ENCODE results near the gene PYGO1. TPM values are rescaled to one million over a fixed set of nuclear protein-coding genes. Genes with fewer than 3 reads are reported as not detected.
A peak's percentile ranks its signal among the peaks of the same experiment; 100 is the strongest.

Gene PYGO1
- total RNA-seq (2022) (7.8 and 8.9 TPM in 2 replicates), Bru-seq, nascent RNA (percentile 69 among the genes with signal in this experiment), BruChase-seq, experiment 1, labeled RNA remaining after a 2-hour chase (percentile 77 among the genes with signal in this experiment), BruChase-seq, experiment 2, labeled RNA remaining after a 6-hour chase (percentile 73 among the genes with signal in this experiment)
- long read RNA-seq, full-length matches to known transcripts = 2 of 5 reads
- long read RNA-seq, partial matches to known transcripts = 1 of 5 reads
- long read RNA-seq, other reads (novel, unspliced or antisense) = 2 of 5 reads

DNA sequence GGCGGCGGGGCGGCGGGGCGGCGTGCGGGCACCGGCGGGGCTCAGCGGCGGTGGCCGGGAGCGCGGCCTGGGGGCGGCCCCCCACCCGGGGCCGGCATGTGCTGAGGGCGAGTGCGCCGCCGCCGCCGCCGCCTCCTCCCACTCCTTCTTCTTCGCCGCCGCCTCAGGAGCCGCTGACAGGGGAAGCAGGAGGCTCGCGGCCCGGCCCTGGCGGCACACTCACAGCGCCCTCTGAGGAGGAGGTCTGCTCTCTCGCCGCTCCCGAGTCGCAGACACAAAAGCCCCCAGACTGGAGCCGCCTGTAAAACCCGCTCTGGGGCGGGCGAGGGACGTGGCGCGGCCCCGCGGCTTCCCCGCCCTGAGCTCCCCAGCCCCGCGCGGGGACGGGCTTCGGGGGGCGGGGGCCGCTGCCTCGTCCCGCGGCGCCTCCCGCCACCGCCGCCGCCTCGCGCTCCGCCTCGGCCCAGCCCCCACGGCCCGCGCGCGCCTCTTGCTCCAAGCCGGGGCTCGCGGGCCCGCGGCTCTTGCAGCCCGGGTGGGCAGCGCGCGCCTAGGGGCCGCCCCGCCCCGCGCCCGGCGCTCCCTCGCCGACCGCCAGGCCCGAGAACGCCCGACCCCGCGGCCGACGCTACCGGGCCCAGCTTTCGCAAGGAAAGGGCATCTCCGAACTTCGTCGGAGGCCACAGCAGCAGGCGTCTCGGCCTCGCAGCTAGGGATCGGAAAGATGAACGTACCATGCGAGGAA, at the start of gene PYGO1:
Gene PYGO1, minus strand, starts transcription at position 276 of the 745 bp plus-strand sequence. CDS start 462 bp downstream, outside the sequence.
- CTCF ChIA-PET = no interaction called here
- Mint-ChIP-seq H3K4me3 (ENCODE audit: unreplicated experiment) (no peak within 1 kb of the TSS), H3K27ac (ENCODE audit: unreplicated experiment) (peak within 1 kb of the TSS; percentile 56), H3K9me3 (ENCODE audit: unreplicated experiment) (no peaks in the 10 kb centered on the region), H3K36me3 (ENCODE audit: insufficient read depth, unreplicated experiment) (no peaks in the 10 kb centered on the region), H3K4me1 (ENCODE audit: low read depth, unreplicated experiment) (peaks cover 5% of the 10 kb centered on the region), H3K27me3 (ENCODE audit: insufficient read depth, unreplicated experiment) (peaks cover 3% of the 10 kb centered on the region)
- TF ChIP-seq, protein P1, sequence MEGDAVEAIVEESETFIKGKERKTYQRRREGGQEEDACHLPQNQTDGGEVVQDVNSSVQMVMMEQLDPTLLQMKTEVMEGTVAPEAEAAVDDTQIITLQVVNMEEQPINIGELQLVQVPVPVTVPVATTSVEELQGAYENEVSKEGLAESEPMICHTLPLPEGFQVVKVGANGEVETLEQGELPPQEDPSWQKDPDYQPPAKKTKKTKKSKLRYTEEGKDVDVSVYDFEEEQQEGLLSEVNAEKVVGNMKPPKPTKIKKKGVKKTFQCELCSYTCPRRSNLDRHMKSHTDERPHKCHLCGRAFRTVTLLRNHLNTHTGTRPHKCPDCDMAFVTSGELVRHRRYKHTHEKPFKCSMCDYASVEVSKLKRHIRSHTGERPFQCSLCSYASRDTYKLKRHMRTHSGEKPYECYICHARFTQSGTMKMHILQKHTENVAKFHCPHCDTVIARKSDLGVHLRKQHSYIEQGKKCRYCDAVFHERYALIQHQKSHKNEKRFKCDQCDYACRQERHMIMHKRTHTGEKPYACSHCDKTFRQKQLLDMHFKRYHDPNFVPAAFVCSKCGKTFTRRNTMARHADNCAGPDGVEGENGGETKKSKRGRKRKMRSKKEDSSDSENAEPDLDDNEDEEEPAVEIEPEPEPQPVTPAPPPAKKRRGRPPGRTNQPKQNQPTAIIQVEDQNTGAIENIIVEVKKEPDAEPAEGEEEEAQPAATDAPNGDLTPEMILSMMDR (IDR thresholded peaks at IDR 0.05; ENCODE audit: insufficient read depth in 1 of 2, low read depth in 1 of 2, low read length in 1 of 2, severe bottlenecking in 1 of 2, unreplicated experiment in 1 of 2) = peak in 1 of 2 experiments; percentile 18
- Histone ChIP-seq H3K27me3 (replicated peaks; ENCODE audit: control insufficient read depth, insufficient read depth, low read length) (no peaks in the 10 kb centered on the region), H3K36me3 (ENCODE audit: control insufficient read depth, insufficient read depth, low read length) (no peaks in the 10 kb centered on the region), H3K9me3 (no peaks in the 10 kb centered on the region), H3K4me3 (ENCODE audit: low read depth, low read length) (peak within 1 kb of the TSS; percentile 67), H3K4me1 (no peaks in the 10 kb centered on the region)
- intact Hi-C loops (cut with micrococcal nuclease; ENCODE audit: unreplicated experiment) = loop anchor here (5.0 kb wide), 1 partner anchor 61 kb away; no protein-coding TSS in a partner anchor
- no TSS peak for BruUV-seq (replicated peaks)
- DNase-seq = peak; percentile 72 to 78
- POLR2A ChIA-PET = no interaction called here

GRCh38 chr15:55637086-55637485, 48.9 kb upstream of the PYGO1 start:
- Mint-ChIP-seq H3K27me3 (ENCODE audit: insufficient read depth, unreplicated experiment) (no peaks in the 10 kb centered on the region), H3K36me3 (ENCODE audit: insufficient read depth, unreplicated experiment) (peaks cover 32% of the 10 kb centered on the region), H3K27ac (ENCODE audit: unreplicated experiment) (no peak overlapping the region), H3K4me1 (ENCODE audit: low read depth, unreplicated experiment) (no peaks in the 10 kb centered on the region), H3K4me3 (ENCODE audit: unreplicated experiment) (no peak overlapping the region), H3K9me3 (ENCODE audit: unreplicated experiment) (no peaks in the 10 kb centered on the region)
- DNase-seq = no peak
- H3K9me3 ChIP-seq = no peaks in the 10 kb centered on the region
- TF ChIP-seq, protein P1 (IDR thresholded peaks at IDR 0.05; ENCODE audit: insufficient read depth in 1 of 2, low read depth in 1 of 2, low read length in 1 of 2, severe bottlenecking in 1 of 2, unreplicated experiment in 1 of 2) = no peak
- intact Hi-C loops (cut with micrococcal nuclease; ENCODE audit: unreplicated experiment) = no loop called here
- POLR2A ChIA-PET = no interaction called here
- no TSS peak for BruUV-seq (replicated peaks)
- no peaks in the 10 kb centered on the region for H3K4me1 ChIP-seq
- H3K36me3 ChIP-seq (ENCODE audit: control insufficient read depth, insufficient read depth, low read length) = peaks cover 3% of the 10 kb centered on the region
- no peaks in the 10 kb centered on the region for H3K27me3 ChIP-seq (replicated peaks; ENCODE audit: control insufficient read depth, insufficient read depth, low read length)
- CTCF ChIA-PET = no interaction called here
- no peak overlapping the region for H3K4me3 ChIP-seq (ENCODE audit: low read depth, low read length)

DNA sequence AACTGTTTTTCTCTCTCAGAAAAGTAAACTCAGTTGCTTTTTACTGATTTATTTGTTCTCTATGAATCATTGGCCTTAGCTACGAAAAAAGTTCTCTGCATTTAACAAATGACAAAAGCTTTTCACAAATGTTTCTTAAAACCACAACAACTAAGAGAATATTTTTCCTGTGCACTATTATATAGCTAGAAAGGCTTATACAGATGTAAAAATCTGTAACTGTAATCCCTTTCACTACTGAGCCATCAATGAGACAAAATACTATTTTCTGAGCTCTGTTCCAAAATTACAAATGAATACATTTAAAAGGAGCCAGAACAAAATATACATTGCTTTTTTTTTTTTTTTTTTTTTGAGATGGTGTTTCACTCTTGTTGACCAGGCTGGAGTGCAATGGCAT, 45.6 kb upstream of the PYGO1 start:
- Mint-ChIP-seq H3K9me3 (ENCODE audit: unreplicated experiment) (no peaks in the 10 kb centered on the region), H3K27me3 (ENCODE audit: insufficient read depth, unreplicated experiment) (no peaks in the 10 kb centered on the region), H3K4me1 (ENCODE audit: low read depth, unreplicated experiment) (no peaks in the 10 kb centered on the region), H3K27ac (ENCODE audit: unreplicated experiment) (no peak overlapping the region), H3K36me3 (ENCODE audit: insufficient read depth, unreplicated experiment) (peaks cover 30% of the 10 kb centered on the region), H3K4me3 (ENCODE audit: unreplicated experiment) (no peak overlapping the region)
- H3K4me3 ChIP-seq (ENCODE audit: low read depth, low read length) = no peak overlapping the region
- H3K4me1 ChIP-seq = no peaks in the 10 kb centered on the region
- TF ChIP-seq, protein P1 (IDR thresholded peaks at IDR 0.05; ENCODE audit: insufficient read depth in 1 of 2, low read depth in 1 of 2, low read length in 1 of 2, severe bottlenecking in 1 of 2, unreplicated experiment in 1 of 2) = no peak
- no peak for DNase-seq
- ChIA-PET POLR2A (no interaction called here), CTCF (interaction anchor here (0.6 kb wide), 1 partner anchor 140 kb away, joined by 3 read pairs; no protein-coding TSS in a partner anchor)
- no peaks in the 10 kb centered on the region for H3K9me3 ChIP-seq
- no peaks in the 10 kb centered on the region for H3K27me3 ChIP-seq (replicated peaks; ENCODE audit: control insufficient read depth, insufficient read depth, low read length)
- no TSS peak for BruUV-seq (replicated peaks)
- peaks cover under 1% of the 10 kb centered on the region; the same call in 1 of the 2 replicates for H3K36me3 ChIP-seq (ENCODE audit: control insufficient read depth, insufficient read depth, low read length)
- intact Hi-C loops (cut with micrococcal nuclease; ENCODE audit: unreplicated experiment) = no loop called here
